Measurements from ENCODE around the gene ROGDI.

Gene ROGDI, protein sequence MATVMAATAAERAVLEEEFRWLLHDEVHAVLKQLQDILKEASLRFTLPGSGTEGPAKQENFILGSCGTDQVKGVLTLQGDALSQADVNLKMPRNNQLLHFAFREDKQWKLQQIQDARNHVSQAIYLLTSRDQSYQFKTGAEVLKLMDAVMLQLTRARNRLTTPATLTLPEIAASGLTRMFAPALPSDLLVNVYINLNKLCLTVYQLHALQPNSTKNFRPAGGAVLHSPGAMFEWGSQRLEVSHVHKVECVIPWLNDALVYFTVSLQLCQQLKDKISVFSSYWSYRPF

GRCh38 chr16:4801962-4802658, at the start of gene ROGDI:
ROGDI (minus strand) TSS chr16:4802633; CDS start chr16:4802571, 62 bp downstream.
- peak; percentile 31 to 53 for DNase-seq

DNA sequence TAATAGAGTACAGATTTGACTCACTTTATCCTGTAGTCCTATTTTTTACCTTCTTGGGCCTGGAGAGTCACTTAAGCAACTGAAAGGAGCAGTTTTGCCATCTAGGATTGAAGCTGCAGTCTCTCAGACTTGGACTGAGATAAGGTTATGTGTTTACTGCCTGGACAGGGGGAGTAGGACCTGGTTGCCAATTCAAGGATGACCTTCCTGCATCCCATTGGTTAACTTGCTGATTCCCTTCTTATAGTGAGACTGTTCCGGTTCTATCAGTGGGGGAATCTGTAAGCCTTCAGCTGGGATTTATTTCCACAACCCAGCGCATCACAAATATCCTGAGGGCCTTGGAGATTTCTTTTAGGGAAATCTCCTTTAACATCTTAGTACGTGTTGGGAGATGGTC, 47.8 kb upstream of the ROGDI start:
- no peak for DNase-seq

DNA sequence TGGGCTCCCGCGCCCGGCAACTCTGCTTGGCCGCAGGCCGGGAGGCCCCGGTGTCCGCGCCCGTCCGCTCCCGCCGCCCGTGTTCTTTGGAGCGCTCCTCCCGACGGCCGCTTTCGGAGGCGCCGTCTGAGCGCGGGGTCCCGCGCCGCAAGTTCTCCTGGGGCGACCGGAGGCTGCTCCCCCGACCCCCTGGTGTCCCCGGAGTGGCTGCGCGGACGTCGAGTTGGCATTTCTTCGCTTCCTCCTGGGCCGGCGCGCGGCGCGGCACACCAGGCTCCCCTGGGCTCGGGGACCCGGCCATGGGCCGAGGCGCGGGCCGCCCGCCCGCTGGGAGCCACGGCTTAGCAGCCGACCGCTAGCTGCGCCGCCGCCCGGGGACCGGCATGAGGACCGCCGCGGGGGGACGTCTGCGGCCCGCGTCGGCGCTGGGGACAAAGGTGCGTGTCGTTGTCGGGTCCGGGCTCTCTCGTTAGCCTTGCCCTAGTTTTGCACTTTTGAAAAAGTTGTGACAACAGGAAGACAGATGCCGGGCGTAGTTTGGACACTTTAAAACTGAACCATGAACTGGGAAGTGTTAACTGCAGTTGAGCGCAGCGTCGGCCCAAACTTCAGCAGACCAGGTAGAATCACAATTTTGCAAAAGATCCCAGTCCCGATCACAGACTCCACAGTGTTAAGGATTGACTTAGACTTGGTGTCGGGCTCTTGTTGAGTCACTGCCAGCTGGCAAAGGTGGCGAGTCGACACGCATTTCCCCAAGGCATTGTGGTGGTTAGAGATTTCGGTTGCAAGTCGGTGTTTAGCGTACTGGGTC, 45.5 kb upstream of the ROGDI start:
- no peak for DNase-seq

DNA sequence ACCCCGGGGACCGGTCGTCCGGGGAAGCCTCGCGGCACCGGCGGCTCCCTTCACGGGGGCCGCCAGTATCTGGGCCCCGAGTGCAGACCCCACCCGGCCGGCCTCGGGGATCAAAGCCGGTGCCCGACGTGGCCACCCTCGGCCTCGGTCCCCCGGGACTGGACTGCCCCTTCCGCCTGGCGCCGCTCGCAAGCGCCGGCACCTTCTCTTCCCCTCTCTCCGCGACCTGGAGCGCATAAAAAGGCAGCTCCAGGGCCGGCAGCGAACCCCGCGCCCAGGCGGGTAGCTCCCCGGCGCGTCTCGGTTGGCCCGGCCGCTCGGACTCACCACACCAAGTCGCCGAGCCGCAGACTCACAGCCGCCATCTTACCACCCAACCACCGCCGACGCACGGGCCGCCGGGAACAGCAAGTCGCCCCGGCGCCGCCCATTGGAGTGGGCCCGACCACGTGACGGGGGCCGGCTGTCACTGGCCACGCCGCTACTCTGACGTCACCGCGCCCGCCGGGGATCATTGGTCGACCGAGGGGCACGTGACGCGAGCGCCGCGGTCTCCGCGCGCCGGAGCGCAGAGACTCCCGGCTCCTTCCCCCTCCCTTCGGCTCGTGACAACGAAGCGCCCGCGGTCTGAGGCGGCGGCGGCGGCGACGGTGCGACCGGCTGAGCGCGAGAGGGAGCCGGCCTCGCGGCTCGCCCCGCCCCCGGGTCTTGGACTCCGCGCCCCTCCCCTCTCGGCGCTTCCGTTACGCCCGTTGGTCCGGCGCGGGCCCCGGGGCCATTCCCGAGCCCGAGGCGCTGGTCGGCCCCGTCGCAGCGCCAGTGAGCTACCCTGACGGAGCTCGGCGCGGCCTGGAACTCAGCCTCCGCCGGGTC, 44.7 kb upstream of the ROGDI start, which contains the start of the genes GLYR1 and UBN1:
Gene GLYR1, minus strand, starts transcription at position 388 of the 873 bp plus-strand sequence. Its CDS starts 23 bp downstream, at position 365.
Gene UBN1, plus strand, starts transcription at position 581 of the 873 bp plus-strand sequence. CDS start 5,437 bp downstream, outside the sequence.
- DNase-seq, result peak; percentile 69 to 73

- DNase-seq, result no peak
Observed at GRCh38 chr16:4846503-4846900, 44.1 kb upstream of the ROGDI start.

GRCh38 chr16:4840984-4841383, 38.6 kb upstream of the ROGDI start:
- no peak for DNase-seq

GRCh38 chr16:4839942-4840341, 37.5 kb upstream of the ROGDI start:
- DNase-seq, result no peak

DNA sequence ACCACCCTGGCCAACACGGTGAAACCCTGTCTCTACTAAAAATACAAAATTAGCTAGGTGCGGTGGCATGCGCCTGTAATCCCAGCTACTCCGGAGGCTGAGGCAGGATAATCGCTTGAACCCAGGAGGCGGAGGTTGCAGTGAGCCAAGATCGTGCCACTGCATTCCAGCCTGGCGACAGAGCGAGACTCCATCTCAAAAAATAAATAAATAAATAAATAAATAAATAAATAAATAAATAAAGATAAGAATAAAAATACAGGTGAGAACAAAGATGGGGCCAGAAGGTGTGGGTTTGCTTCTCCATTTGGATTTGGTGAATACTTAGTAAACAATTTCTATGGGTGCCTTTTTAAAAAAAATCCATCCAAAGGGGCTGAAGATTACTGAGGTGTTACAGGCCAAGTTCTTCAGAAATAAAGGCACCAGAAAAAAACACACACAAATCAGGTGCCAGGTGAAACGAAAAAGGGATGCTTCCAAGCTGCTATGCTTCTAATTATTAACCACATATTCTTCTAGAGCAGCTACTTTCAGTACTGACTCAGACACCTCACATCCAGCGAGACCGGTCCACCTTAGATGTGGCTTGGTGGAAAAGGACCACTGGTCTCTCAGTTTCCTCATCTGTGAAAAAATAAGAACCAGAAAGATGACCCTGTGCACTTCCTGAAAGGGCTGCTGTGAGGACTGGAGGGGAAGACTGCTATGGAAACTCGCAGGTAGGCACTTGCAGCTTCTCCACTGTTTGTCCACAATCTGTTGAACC, 35.5 kb upstream of the ROGDI start:
- no peak for DNase-seq

DNA sequence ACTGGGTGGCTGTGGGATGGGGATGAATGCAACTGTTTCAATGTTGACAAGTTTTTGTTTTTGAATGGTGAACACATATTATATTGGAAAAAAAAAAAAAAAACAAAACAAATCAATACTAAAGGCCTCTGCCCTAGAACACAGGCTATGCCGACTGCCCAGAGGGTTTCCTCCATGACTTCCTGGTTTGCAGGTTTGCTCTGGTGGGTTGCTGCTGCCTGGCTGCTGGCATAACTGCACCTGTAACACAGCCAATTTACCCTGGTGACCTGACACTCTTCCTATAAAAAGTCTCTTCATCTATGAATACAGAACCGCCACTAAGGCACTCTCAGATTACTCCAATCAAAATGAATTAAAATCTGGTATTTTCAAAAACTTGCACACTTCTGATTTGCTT, 34.3 kb upstream of the ROGDI start:
- DNase-seq, result no peak

DNA sequence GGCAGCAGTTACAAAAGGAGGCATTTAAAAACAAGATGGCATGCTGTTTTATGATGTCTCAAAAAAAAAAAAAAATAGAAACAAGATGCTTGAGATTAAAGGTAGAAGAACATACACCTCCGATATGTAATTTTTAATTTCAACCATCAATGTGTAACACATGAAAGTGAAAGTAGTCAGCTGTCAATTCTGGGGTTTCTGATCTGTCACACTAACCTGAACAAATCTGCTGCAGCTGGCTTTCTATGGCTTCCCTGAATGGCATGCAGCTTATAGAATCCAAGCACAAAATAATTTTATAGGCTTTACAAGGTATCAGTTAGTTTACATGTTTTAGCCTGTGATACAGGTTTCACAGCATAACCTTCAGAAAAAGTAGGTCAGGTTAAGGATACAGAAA, 31.2 kb upstream of the ROGDI start:
- DNase-seq, result no peak

DNA sequence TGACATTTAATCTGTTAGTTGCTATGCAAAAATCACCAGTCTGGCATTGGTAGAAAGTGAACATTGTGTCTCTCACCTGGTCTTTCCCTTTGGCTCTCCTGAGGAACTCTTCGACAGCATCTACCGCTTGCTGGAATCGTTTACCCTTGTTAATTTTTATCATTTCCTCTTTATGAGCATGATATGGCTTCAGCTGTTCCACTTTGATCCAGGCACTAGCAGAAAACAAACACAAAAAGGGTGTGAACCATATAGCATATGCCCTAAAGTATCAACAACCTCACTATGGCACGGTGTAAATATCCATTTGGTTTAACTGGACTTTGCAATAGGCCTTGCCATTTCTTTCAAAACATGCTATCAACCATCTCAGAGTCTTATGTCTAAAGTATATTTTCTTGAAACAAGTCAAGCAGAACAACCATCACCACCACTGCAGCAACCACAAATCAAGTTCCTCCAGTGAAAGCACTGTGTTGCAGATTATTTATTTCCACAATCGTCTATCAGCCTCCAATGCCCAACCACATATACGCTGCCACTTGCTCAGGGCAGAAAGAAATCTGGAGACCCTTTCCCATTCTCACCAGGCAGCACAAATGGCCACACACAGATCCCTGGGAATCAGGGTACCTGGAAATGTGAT, 30.4 kb upstream of the ROGDI start:
- no peak for DNase-seq

DNA sequence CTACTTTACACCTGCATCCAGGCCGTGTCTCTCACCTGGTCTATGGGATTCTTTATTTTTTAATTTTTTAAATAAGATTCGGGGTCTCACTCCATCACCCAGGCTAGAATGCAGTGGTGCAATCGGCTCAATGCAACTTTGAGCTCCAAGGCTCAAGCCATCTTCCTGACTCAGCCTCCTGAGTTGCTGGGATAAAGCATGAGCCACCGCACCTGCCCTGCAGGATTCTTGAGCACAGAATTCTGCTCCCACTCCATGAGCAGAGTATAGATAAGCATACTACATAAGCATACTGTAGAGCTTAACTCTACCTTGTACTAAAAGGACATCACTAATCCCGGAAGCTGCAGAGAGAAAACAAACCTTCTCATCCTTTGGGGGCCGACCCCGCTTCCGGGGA, 29.2 kb upstream of the ROGDI start:
- no peak for DNase-seq

DNA sequence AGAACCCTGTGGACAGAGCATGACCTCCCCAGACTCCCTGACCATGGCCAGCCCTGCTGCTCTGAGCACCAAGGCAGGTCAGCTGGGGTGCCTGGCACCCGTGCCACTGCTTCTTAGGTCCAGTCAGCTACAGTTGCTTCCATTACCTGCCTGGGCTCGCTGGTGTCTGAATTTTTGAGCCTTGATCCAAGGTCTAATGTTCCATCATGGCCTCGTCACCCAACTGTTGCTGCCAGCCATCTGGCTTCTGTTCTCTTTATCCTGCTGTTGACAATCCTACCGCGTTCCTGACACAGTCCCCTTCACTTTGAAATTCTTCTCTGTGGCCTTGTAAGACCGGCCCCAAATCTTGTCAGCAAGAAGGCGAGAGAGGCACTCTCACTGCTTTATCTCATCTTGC, 28.0 kb upstream of the ROGDI start:
- no peak for DNase-seq

DNA sequence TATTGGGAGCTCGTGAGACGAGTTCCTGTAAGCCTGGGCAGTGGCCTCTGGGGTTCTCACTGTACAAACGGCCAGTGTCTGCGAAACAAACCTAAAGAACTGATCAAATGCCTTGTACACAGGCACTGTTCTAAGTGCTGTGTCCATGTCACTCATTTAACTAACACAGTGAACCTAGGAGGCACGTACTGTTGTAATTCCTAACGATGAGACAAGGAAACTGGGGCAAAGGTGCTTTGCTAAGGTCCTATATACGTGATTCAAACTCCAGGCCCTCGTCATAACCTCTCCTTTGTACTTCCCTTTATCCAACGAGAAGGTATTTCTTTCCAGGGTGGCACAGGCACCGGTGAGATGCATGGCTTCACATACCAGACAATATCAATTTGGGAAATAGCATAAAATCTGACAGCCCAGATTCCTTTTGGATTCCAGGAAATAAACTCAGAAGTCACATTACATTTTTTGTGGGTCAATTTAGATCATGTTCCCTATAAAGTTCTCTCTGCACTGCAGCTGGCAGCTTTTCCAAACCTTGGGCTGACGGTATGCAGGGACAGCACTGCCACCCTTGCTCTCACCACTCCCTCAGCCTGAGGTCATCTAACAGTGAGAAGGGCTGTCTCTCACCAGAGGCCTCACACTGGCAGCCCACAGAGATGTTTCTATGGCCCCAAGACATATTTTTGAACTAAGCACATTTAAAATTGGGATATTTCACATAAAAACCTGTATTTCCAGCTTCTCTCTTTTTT, 26.3 kb upstream of the ROGDI start:
- DNase-seq, result no peak

DNA sequence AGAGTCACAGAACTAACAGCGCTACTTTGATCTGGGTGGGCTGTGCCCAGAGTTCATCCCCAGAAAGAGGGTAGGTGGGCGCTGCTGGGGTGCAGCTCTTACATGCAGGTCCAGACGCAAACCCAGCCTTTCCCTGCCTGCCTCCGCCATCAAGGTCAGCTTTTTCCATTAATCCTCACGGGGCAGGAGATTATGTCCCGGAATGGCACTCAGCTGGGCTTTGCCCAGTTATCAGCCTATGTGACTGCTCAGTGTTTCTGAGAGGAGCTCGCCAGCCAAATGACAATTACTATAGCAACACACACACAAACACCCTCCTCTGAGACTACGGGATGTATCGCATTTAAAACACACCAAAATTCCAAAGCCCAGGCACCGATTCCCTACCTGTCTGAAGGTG, 24.5 kb upstream of the ROGDI start:
- DNase-seq, result no peak

GRCh38 chr16:4826526-4826925, 24.1 kb upstream of the ROGDI start:
- no peak for DNase-seq

DNA sequence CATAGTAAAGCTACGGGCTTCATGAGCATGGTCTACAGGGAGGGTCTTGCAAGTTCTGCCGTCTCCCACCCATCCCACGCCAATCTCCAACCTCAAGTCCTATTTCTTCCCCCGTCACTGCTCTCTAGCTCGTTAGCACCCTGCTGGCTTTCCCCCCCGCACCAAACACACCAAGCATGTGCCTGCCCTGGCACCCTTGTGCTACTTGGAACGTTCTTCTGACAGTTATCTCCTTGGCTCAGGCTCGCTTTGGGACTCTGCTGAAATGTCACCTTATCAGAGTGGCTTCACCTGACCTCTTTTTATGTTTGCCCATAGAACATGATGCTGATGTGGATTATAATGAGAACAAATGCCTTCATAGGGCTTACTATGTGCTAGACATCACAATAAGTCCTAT, 22.8 kb upstream of the ROGDI start:
- no peak for DNase-seq

- DNase-seq, result no peak
Observed at GRCh38 chr16:4820652-4821051, 18.2 kb upstream of the ROGDI start.

- no peak for DNase-seq
Observed at GRCh38 chr16:4814542-4815173, 12.2 kb upstream of the ROGDI start.

GRCh38 chr16:4814046-4814445, 11.6 kb upstream of the ROGDI start:
- DNase-seq, result no peak

All from cerebellar nuclear complex (tissue), 1 donor.